K562 (cell line): ENCODE measurements around the gene NKX1-2. TPM values are rescaled to one million over a fixed set of nuclear protein-coding genes. Genes with fewer than 3 reads are reported as not detected.

Experiments used
- ATAC-seq: fragments of 200-7000 bp; cut with Tn5 transposase; 3 replicates; pipeline ENCODE4 v1.9.1; 2020; ENCODE audit warnings: moderate library complexity
- BruUV-seq: library from RNA; stranded (reverse); fragments of 400-500 nt; replicated peaks from 2 replicates; lab custom pipeline; 2021; lab: Mats Ljungman, UMichigan
- CTCF ChIA-PET: fragments of 300-600 bp; formaldehyde crosslinking; extraction: SDS; loops from one replicate; lab custom pipeline; 2021; ENCODE audit warnings: low intra/inter-chr PET ratio; lab: Yijun Ruan, JAX
- POLR2A ChIA-PET: fragments of 300-600, 350-650 bp; sonication (Branson Sonifier 250); formaldehyde crosslinking; extraction: SDS; loops from one replicate; lab custom pipeline; 2021; ENCODE audit warnings: antibody characterized with exemption, inconsistent platforms; lab: Yijun Ruan, JAX
- DNase-seq, 4 experiments: peaks; one replicate each; pipeline versions ENCODE4 v3.0.0 to v3.0.0-alpha.2; 2011 to 2018; ENCODE audit warnings: low spot score in 3 of 4, mixed read lengths in 3 of 4; ENCODE audit errors: extremely low read depth in 1 of 4
- FAIRE-seq: peaks from 2 replicates; lab custom pipeline; 2011; peaks lifted over from hg19 to GRCh38; lab: Jason Lieb, UNC
- H2AFZ ChIP-seq: 2 replicates; pipeline ENCODE4 v1.6.0; 2011; ENCODE audit warnings: low read depth, low read length, control low read depth, inconsistent platforms
- H3K27ac ChIP-seq: fragments of 200-600 bp; 3 replicates; pipeline ENCODE4 v1.8.0; 2011; ENCODE audit warnings: low read depth, mild to moderate bottlenecking, control low read depth, inconsistent platforms, low read length, moderate library complexity, mixed read lengths; ENCODE audit errors: extremely low read depth
- H3K27me3 ChIP-seq, 2 experiments: fragments of 300-600 bp in 1 of 2; 2 replicates in 1 of 2; 3 replicates in 1 of 2; pipeline versions ENCODE4 v1.6.0 to v1.8.0; 2011; ENCODE audit warnings: inconsistent platforms in 2 of 2, low read length in 2 of 2, mild to moderate bottlenecking in 1 of 2, mixed read lengths in 1 of 2, moderate library complexity in 1 of 2; ENCODE audit not compliant: control insufficient read depth in 2 of 2, insufficient read depth in 2 of 2
- H3K36me3 ChIP-seq: fragments of 300-600 bp; 3 replicates; pipeline ENCODE4 v1.8.0; 2011; ENCODE audit warnings: mild to moderate bottlenecking, low read length, inconsistent platforms; ENCODE audit not compliant: control insufficient read depth, insufficient read depth
- H3K4me1 ChIP-seq, 2 experiments: fragments of 200-600 bp in 1 of 2; replicated peaks in 1 of 2; 2 replicates in 1 of 2; 3 replicates in 1 of 2; pipeline versions ENCODE4 v1.5.1 to v1.8.0; 2011; ENCODE audit warnings: inconsistent platforms in 2 of 2, low read length in 2 of 2, mild to moderate bottlenecking in 1 of 2, mixed read lengths in 1 of 2, moderate library complexity in 1 of 2; ENCODE audit not compliant: control insufficient read depth in 2 of 2, insufficient read depth in 2 of 2
- H3K4me2 ChIP-seq: 2 replicates; pipeline ENCODE4 v1.6.1; 2011; ENCODE audit warnings: low read length, control low read depth, inconsistent platforms, mixed read lengths; ENCODE audit not compliant: insufficient read depth
- H3K4me3 ChIP-seq: fragments of 200-600 bp; sonication (generic), shearing (Covaris generic); 2 replicates; pipeline ENCODE4 v1.5.1; 2016; ENCODE audit warnings: control low read depth, inconsistent platforms
- H3K79me2 ChIP-seq: fragments of 200-600 bp; 3 replicates; pipeline ENCODE4 v1.8.0; 2011; ENCODE audit warnings: low read length, inconsistent platforms; ENCODE audit not compliant: control insufficient read depth, insufficient read depth
- H3K9ac ChIP-seq, 2 experiments: 2 replicates each; pipeline versions ENCODE4 v1.6.0 to v1.6.1; 2011; ENCODE audit warnings: low read depth in 2 of 2, low read length in 2 of 2, control low read depth in 1 of 2, inconsistent platforms in 1 of 2, mild to moderate bottlenecking in 1 of 2, mixed read lengths in 1 of 2; ENCODE audit not compliant: insufficient read depth in 1 of 2
- H3K9me1 ChIP-seq: one replicate; pipeline ENCODE4 v1.6.0; 2011; ENCODE audit warnings: inconsistent platforms, mild to moderate bottlenecking, low read length, moderate library complexity; ENCODE audit not compliant: control insufficient read depth, insufficient read depth
- H3K9me3 ChIP-seq: replicated peaks from 2 replicates; pipeline ENCODE4 v1.5.1; 2011; ENCODE audit warnings: low read depth, low read length, inconsistent platforms; ENCODE audit not compliant: control insufficient read depth, insufficient read depth
- H4K20me1 ChIP-seq: replicated peaks from 2 replicates; pipeline ENCODE4 v1.6.1; 2011; ENCODE audit warnings: low read length, inconsistent platforms, mixed read lengths; ENCODE audit not compliant: control insufficient read depth, insufficient read depth
- FOXJ3 ChIP-seq: sonication (generic); formaldehyde crosslinking; IDR thresholded peaks from 2 replicates; pipeline ENCODE4 v1.4.0; 2020; ENCODE audit warnings: mild to moderate bottlenecking, missing genetic modification reagents
- KLF1 ChIP-seq: fragments of 450-650 bp; IDR thresholded peaks from 2 replicates; pipeline ENCODE4 v1.6.1; 2016; ENCODE audit warnings: missing genetic modification characterization, missing compliant biosample characterization
- NCOA6 ChIP-seq: fragments of 450-650 bp; IDR thresholded peaks from 2 replicates; pipeline ENCODE4 v1.6.1; 2017; ENCODE audit warnings: mild to moderate bottlenecking
- NFYB ChIP-seq: IDR thresholded peaks from 2 replicates; pipeline ENCODE4 v1.6.1; 2011; ENCODE audit warnings: mild to moderate bottlenecking, moderate library complexity; ENCODE audit not compliant: insufficient read length; ENCODE audit errors: extremely low read depth
- PATZ1 ChIP-seq: fragments of 250-450 bp; sonication (Bioruptor Pico); IDR thresholded peaks from 2 replicates; pipeline ENCODE4 v1.5.0; 2020; ENCODE audit warnings: mild to moderate bottlenecking, borderline replicate concordance
- PHB2 ChIP-seq: fragments of 450-650 bp; IDR thresholded peaks from 2 replicates; pipeline ENCODE4 v1.6.1; 2017; ENCODE audit warnings: low read depth
- PHF21A ChIP-seq: fragments of 450-650 bp; IDR thresholded peaks from 2 replicates; pipeline ENCODE4 v1.6.1; 2017; ENCODE audit warnings: low read depth, borderline replicate concordance
- TEAD1 ChIP-seq, 2 experiments: fragments of 450-650 bp in 1 of 2; sonication (generic) in 1 of 2; formaldehyde crosslinking; IDR thresholded peaks; 2 replicates each; pipeline versions ENCODE4 v1.4.0 to v1.8.0; 2020 to 2022; ENCODE audit warnings: mild to moderate bottlenecking in 2 of 2, missing genetic modification reagents in 1 of 2
- ZBTB26 ChIP-seq: fragments of 450-650 bp; formaldehyde crosslinking; IDR thresholded peaks from 2 replicates; pipeline ENCODE4 v1.4.0; 2022; ENCODE audit warnings: missing genetic modification characterization
- ZNF3 ChIP-seq: fragments of 250-450 bp; sonication (Bioruptor Pico); IDR thresholded peaks from 2 replicates; pipeline ENCODE4 v1.5.0; 2021; ENCODE audit warnings: mild to moderate bottlenecking, moderate library complexity
- ZNF318 ChIP-seq, 2 experiments: fragments of 450-650 bp; IDR thresholded peaks; 2 replicates each; pipeline ENCODE4 v1.6.1; 2016; ENCODE audit warnings: mild to moderate bottlenecking in 2 of 2, borderline replicate concordance in 1 of 2, low read depth in 1 of 2, moderate library complexity in 1 of 2
- ZNF696 ChIP-seq: fragments of 250-450 bp; sonication (Bioruptor Pico); conservative IDR thresholded peaks from 2 replicates; pipeline ENCODE4 v1.4.0; 2020; ENCODE audit warnings: mild to moderate bottlenecking, moderate library complexity
- WGBS: fragments of 100-300 bp; shearing (Covaris generic); methylation state at CpG from one replicate; pipeline ENCODE4 v1.1.6; 2016; ENCODE audit warnings: low coverage, mixed read lengths; ENCODE audit not compliant: insufficient coverage; ENCODE audit errors: missing lambda C conversion rate; 5-methylcytosine and 5-hydroxymethylcytosine counted together
- in situ Hi-C: fragments of 300-500 bp; cut with MboI; formaldehyde crosslinking; loops from 4 replicates; pipeline ENCODE4 v1.15.0; 2018; ENCODE audit warnings: inconsistent platforms, mixed read lengths
- intact Hi-C: fragments of 100-400 bp; cut with micrococcal nuclease; formaldehyde crosslinking; loops from 2 replicates; pipeline ENCODE4 v1.14.2; 2022
- polyA plus RNA-seq, 8 experiments: library from polyadenylated mRNA; depleted of rRNA in 4 of 8; stranded (reverse) in 5 of 8; unstranded in 3 of 8; fragments of >200 nt; fragmentation: Nextera tagmentation in 2 of 8; fragmentation: Illumina TruSeq in 1 of 8; extraction: Ambion mirVana in 2 of 8; extraction: Trizol in 1 of 8; gene quantifications; 2 replicates each; pipeline versions ENCODE4 v1.2.1 to v1.2.3, GENCODE V29; 2011 to 2014; ENCODE audit warnings: inconsistent platforms in 1 of 8, missing spikeins in 1 of 8
- total RNA-seq, 7 experiments: library from RNA; depleted of rRNA in 6 of 7; stranded (reverse); fragments of >200 nt in 6 of 7; fragmentation: Illumina TruSeq in 2 of 7; extraction: Trizol in 2 of 7; gene quantifications; 2 replicates each; pipeline versions ENCODE4 v1.2.1 to v1.2.3, GENCODE V29; 2011 to 2021; ENCODE audit warnings: low replicate concordance in 1 of 7

The NKX1-2 gene
- total and polyA plus RNA-seq, 9 of the 15 experiments (the other 6 are each of a cell fraction or from before 2014, with no cell fraction given) = not detected

GRCh38 chr10:124455441-124455840 is 5.6 kb upstream of the NKX1-2 start:
- H3K27me3 ChIP-seq = no peaks in the 10 kb centered on the region
- no peak for FAIRE-seq
- H3K9ac ChIP-seq = no peak overlapping the region
- H3K27ac ChIP-seq = no peak overlapping the region
- POLR2A ChIA-PET = interaction anchor here (0.6 kb wide), 1 partner anchor 33 kb away, joined by 3 read pairs; no protein-coding TSS in a partner anchor
- CTCF ChIA-PET = no interaction called here
- H3K79me2 ChIP-seq = no peaks in the 10 kb centered on the region
- H3K4me3 ChIP-seq = no peak overlapping the region
- intact Hi-C loops (no loop called here), in situ Hi-C loops (no loop called here)
- H3K36me3 ChIP-seq = no peaks in the 10 kb centered on the region
- no peaks in the 10 kb centered on the region for H3K9me1 ChIP-seq
- no peak overlapping the region for H2AFZ ChIP-seq
- H3K4me1 ChIP-seq = peaks cover 0 to 15% of the 10 kb centered on the region in 2 experiments; a peak in 3 of 5 replicates
- no peak overlapping the region for H3K4me2 ChIP-seq
- no peak for DNase-seq
- BruUV-seq = no TSS peak
- WGBS = 30% methylated on average over 7 of the region's 7 CpGs
- no peak for ATAC-seq
- no peaks in the 10 kb centered on the region for H3K9me3 ChIP-seq
- no peaks in the 10 kb centered on the region for H4K20me1 ChIP-seq
- TF ChIP-seq PHB2 = no peak
- no peak for TF ChIP-seq FOXJ3 (CRISPR knock-in tag)
- no peak for TF ChIP-seq PATZ1 (CRISPR knock-in tag)
- no peak for TF ChIP-seq ZBTB26 (CRISPR knock-in tag)
- TF ChIP-seq NCOA6 = no peak
- no peak for TF ChIP-seq ZNF3
- TF ChIP-seq PHF21A = no peak
- no peak for TF ChIP-seq KLF1 (tag)
- TF ChIP-seq NFYB = no peak
- TF ChIP-seq ZNF696 = no peak
- no peak for TF ChIP-seq TEAD1 (CRISPR knock-in tag; IDR thresholded peaks at IDR 0.05)
- TF ChIP-seq ZNF318 (IDR thresholded peaks at IDR 0.05; ENCODE audit: borderline replicate concordance in 1 of 2, low read depth in 1 of 2) = no peak
